CD4-positive, alpha-beta T cell treated with Interleukin-1 beta for 1 hour (primary cell): ENCODE results near the gene GCAT.

Source experiments
- DNase-seq, 2 donors: peaks; one replicate each; pipeline ENCODE4 v3.0.0-alpha.2; 2020 to 2022

The GCAT gene

DNA sequence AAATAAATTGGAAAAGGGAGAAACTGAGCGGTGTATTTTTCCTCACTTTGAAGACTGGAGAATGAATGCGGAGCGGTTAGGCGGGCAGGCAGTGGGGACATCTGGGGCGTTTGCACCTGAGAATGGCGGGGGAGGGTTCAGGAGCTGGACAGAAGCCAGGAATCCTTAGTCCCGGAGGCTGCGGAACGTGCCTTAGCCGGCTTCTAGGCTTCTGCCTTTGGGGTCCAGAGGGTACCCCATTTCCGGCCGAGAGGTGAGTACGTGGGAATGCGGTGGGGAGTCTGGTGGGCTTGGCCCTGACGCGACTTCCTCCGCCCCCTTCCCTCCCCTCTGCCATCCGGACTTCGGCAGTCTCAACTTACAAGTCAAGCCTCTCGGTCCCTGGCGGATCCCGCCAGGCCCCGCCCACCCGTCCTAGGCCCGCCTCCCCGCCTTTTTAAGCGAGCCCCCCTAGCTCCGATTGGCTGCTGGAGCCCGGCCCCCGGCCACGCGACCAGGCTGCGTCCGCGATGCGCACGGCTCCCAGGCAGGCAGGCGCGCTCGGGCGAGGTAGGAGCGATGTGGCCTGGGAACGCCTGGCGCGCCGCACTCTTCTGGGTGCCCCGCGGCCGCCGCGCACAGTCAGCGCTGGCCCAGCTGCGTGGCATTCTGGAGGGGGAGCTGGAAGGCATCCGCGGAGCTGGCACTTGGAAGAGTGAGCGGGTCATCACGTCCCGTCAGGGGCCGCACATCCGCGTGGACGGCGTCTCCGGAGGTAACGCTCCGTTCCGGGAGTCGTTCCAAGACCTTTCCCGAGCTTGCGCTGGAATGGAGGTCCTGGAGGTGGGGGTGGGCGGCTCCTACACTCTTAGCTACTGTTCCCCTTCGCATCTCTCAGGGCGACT, at the start of gene GCAT:
Gene GCAT, plus strand, starts transcription at position 525 of the 884 bp plus-strand sequence. Its CDS starts 34 bp downstream, at position 559.
- DNase-seq: peak; percentile 90 to 91

DNA sequence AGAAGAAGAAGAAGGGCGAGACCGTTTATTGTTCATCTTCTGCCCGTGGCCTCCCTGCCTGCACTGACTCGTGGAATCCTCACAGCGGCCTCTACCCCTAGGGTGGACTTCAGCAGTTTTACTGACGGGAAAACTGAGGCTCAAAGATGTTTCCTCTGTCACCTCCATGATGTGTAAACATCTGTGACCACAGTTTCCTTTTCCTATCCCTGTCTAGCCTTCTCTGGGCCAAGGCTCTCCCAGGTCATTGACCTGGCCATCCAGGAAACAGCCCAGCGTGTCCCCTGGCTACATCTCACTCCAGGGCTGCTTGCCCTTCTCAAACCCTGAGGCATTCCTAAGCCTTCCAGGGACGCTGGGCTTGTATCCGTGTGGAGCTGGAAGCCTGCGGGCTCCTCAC, 49.0 kb upstream of the GCAT start:
- DNase-seq: no peak

DNA sequence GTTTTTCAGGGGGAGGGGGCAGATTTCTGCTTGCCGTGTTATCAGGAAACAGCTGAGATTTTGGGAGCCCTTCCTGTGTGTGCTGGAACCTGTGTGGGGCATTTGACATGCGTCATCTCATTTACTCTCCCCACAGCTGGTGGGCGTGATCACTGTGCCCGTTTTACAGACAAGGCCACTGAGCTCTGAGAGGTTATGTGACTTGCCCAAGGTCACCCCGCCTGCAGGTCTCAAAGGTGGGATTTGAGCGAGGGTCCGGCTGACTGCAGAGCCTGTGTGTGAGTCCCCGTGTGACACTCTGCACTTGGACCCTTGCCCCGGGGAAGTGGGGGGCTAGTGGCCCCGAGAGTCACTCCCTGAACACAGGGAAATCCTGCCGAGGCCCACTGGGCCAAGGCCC, 48.5 kb upstream of the GCAT start:
- no peak for DNase-seq

DNA sequence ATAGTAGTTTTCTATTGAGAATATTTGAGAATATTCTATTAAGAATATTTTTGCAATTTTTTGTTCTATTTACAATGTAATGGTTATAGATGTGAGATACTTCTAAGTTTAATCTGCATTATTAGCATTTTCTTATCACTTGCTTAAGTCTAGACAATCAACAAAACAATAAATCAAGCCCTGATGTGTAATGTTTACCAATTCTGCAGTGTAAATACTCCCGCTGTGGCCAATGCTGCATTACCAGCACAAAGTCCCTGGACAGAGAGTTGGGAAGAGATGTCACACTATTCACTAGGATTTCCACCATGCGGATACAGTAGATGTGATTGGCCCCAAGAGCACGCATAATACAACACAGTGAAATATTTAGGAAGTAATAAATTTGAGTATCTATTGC, 47.6 kb upstream of the GCAT start:
- no peak for DNase-seq

DNA sequence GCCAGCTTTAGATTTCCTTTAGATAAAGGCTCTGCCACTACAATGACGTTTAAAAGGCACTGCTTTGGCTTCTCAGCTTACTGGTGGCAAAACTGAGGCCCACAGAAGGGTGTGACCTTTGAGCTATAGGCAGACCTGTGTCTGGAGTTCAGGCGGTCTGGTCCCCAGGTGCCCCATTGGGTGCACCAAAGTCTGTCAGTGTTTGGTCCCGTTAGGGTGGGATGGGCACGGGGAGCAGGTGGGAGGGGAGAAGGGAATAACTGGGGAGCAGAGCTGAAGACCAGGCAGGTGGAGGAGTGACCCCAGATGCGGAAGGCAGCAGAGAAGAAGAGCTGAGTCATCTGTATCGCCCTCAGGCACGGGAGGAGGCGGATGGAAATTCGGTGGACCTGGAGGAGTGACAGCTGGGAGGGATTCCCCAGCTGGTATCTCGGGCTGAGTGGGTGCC, 45.3 kb upstream of the GCAT start:
- DNase-seq: no peak

DNA sequence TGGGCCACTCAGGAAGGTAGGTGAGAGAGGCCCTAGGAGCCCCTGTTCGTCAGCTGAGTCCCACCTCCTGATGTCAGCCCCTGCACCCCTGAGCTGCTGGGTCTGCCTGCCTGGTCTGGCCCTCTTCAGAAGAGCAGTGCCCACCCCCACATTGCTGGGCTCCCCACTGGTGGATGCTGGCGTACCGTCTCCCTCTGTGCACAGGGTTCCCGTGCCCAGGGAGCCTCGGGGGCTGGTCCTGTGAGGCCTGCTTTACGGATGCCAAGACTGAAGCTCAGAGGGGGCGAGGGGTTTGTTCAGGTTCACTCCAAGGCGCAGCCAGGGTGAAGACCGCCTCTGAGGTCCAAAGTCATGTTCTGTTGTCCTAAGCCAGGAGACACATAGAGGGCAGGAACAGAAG, 44.7 kb upstream of the GCAT start:
- DNase-seq: no peak

DNA sequence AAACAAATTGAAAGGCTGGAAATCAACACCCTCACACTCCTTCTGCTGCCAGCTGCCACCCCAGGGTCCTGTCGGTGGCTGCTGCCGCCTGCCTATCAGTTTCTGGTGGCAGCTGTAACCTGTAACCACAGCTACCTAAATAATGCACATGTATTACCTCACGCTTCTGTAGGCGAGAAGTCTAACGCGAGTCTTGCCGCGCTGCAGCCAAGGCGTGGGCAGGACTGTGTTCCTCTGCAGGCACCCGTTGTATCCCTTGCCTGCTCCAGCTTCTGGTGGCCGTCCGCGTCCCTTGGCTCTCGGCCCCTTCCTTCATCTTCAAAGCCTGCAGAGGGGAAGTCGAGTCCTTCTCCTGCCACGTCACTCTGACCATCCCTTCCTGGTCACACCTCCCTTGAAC, 44.1 kb upstream of the GCAT start:
- DNase-seq: no peak

DNA sequence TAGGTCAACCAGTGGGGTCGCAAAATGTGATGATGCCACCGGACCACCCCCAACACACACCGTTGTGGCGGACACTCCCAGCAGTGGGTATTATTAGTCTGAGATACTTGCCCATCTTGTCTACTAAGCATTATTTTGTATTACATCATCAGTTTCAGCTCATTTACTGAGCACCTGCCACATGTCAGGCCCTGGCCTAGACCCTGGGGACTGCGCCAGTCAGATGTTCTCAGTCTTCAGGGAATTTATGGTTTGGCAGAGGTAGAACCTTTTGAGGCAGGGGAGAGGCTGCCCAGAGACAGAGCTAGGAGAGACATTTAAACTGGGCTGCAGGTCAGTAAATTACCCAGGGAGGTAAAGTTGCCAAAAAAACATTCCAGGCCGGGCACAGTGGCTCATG, 43.1 kb upstream of the GCAT start:
- no peak for DNase-seq

DNA sequence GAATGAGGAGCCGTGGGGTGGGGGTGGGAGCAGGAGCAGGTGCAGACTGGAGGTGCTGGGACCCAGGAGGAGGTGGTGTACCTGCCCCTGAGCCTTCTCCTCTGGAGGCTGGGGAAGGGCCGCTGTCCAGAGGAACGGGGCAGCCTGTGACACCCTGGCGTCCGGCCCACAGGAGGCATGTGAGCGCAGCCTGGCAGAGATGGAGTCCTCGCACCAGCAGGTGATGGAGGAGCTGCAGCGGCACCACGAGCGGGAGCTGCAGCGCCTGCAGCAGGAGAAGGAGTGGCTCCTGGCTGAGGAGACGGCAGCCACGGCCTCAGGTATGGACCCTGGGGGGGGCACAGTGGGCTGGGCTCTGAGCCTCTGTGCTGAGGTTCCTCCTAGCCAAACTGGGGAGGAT, 42.2 kb upstream of the GCAT start:
- DNase-seq: no peak

DNA sequence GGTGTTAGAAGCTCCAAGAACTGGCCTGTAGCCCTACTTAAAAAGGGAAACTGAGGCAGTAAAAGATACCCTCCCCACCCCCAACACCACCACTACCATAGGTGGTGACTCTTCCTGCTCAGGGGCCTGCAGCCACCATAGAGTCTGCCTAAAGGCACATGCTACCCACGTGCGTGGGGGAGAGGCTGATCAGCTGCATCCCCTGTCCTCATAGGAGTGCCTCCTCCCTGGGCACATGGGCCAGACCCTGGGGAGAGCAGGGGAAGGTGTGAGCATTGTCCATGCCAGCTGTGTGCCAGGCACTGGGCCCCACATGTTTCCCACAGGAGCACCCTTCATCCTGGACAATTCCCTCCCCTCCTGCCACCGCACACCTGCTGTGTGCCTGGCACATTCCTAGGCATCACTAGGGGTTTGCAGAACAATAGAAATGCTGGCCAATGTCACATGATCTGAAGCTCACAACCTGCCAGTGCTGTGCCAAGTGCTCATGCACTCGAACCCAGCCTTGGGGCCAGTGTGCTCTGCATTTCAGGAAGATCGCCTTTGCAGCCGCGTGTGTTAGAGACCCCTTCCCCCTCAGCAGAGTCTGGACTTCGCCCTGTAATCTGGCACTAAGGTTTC, 41.7 kb upstream of the GCAT start:
- no peak for DNase-seq

DNA sequence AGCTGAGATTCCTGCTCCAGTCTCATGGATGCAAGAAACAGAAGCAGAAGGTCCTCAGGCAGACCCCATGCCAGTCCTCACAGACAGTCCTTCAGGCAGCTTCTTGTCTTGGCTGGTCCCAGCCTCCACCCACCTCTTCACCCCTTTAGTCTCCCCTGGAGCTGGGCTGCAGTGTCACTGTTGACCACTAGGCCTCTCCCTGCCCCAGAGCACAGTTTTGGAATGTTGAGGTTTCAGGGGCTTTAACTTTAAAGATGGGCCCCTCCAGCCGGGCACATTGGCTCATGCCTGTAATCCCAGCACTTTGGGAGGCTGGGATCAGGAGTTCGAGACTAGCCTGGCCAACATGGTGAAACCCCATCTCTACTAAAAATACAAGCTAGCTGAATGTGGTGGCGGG, 39.5 kb upstream of the GCAT start:
- no peak for DNase-seq

DNA sequence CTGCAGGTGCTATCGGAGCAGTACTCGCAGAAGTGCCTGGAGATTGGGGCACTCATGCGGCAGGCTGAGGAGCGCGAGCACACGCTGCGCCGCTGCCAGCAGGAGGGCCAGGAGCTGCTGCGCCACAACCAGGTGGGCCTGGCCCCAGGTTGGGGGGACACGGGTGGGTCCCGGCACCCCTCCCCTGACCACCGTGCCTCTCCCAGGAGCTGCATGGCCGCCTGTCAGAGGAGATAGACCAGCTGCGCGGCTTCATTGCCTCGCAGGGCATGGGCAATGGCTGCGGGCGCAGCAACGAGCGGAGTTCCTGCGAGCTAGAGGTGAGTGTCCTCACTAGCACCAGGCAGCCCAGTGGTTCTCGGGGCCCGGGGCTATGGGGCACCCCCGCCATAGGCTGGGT, 38.7 kb upstream of the GCAT start:
- no peak for DNase-seq

DNA sequence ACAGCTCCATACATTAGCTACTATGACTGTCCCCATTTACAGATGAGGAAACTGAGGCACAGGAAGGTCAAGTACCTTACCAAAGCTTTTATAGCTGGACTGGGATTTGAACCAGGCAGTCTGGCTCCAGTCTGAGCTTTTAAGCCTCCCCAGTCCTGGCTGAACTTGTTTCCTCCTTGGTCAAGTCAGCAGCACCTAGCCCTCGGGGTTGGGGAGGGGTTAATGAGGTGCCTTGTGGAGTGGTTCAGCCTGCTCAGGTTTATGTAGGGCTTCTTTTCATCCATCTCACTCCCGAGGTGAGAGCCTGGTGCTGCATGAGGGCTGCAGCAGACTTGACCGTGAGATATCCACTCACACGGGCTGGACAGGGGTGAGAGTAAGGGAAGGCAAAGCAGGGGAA, 36.7 kb upstream of the GCAT start:
- no peak for DNase-seq

DNA sequence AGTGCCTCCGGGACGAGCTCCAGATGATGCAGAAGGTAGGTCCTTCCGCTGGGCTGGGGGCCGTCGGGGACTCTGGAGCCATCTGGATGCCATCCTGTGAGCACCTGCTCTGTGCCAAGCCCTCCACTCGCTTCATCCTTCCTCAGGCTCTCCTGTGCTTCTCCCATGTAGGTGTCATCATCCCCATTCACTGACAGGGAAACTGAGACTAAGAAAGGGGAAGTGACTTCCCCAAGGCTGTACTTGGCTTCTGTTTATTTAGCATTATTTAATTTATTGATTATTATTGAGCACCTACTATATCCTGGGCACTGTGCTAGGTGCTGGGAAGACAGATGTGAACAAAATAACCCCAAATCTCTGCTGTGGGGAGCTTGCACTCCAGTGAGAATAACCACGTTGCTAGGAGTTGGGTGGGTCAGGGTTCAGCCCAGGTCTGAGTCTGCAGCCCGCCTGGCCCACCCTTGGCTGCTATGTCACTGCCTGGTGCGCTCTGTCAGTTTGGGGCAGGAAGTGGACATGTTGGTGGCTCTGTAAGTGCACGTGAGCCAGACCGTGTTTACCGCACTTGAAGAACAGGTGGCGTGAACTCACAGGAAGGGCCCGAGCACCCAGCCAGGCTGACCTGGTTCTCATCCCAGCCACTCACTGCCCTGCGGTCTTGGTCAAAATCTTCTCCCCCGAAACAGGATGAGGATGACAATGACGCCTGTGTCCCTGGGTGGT, 35.9 kb upstream of the GCAT start:
- no peak for DNase-seq

DNA sequence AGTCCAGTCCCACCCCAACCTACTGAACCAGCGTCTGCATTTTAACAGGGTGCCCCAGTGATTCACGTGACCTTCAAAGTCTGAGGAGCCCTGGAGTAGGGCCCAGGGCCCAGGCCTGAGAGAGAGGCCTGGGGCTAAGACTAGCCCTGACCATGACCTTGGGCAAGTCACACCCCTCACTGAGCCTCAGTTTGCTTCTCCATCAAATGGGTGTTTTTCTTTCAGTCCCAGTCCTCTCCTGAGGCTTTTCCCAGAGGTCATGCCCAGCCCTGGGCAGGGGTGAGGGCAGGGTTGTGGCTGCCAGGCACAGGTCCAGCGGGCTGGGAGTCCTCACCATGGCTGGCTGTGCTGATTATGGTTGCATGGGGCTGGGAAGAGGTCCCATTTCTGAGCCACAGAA, 33.0 kb upstream of the GCAT start:
- no peak for DNase-seq

DNA sequence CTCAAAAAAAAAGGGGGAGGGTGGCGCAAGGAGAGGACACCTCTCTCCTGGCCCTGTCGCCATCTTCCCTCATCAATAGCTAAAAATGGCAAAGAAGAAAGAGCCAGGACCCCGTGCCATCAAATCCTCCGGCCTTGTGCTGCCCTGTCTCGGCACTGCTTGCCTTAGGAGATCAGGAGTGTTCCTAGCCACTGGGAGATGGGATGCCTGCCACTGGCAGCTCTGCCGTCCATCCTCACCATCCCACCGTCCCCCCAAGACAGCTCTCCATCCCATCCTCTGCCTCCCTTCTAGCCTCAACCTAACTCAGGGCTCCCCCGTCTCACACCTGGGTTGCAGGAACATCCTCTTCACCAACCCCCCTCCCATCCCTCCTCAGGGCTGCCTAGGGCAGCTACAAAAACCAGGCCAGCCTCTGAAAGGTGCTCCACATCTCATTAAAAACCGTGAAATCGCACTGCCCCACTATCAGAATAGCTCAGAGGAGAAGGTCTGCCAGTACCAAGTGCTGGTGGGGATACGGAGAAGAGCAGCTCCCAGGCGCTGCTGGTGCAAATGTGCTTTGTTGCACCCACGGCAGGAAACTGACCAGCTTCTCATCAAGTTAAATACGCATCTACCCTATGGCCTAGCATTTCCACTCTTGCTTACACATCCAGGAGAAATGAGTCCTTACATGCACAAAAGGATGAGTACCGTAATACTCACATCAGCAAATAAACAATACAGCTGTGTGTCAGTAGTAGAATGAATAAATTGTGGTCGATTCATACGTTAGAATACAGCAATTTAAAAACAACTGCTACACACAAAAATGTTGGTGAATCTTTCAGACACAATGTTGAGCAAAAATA, 31.7 kb upstream of the GCAT start:
- DNase-seq: no peak

DNA sequence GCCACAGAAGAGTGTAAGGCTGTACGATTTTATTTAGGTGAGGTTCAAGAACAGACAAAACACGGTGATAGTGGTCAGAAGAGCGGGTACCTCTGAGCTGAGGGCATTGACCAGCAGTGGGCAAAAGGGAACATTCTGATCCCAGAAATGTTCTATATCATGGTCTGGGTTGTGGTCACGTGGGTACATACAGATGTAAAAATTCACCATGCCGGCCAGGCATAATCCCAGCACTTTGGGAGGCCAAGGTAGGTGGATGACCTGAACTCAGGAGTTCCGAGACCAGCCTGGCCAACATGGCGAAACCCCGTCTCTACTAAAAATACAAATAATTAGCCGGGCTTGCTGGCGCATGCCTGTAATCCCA, 31.1 kb upstream of the GCAT start:
- DNase-seq: no peak

DNA sequence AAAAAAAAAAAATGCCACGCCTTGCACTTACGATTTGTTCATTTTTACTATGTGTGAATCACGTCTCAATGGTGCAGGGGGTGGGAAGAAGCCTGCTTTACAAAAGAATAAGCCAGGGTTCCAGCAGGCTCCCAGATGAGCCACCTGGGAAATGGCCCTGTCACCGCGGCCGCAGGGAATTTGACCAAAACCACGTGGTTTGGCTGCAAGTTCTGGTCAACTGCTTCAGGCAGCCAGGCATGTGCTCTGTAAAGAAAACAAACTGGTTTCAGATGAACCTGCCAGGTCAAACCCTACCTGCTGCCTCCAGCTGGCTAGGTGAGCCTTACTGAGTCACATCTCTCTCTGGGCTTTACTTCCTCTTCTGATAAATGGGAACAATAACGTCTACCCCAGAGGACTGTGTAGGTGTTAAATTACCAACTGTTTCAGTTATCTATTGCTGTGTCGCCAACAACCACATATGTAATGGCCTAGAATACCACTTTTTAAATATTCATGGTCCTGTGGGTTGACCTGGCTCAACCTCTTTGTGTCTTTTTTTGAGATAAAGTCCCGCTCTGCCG, 30.5 kb upstream of the GCAT start:
- no peak for DNase-seq

DNA sequence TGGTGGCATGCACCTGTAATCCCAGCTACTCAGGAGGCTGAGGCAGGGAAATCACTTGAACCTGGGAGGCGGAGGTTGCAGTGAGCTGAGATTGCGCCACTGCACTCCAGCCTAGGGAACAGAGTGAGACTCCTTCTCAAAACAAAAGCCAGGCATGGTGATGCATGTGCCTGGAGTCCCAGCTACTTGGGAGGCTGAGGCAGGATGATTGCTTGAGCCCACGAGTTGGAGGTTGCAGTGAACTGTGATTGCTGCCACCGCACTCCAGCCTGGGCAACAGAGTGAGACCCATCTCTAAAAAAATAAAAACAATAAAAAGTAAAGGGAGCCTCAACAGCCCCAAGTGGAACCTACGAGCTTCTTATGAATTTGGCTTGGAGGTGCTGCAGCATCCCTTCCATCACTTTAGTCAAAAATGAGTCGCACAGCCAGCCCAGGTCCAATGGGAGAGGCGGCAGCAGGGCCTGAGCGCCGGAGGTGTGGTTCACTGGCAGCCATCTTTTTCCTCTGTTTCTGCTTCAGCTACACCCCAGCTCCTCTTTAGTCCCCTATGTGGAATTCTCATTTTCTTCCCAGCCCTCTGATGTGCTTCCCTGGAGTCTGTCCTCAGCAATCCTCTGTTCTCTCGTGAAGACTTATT, 29.2 kb upstream of the GCAT start:
- no peak for DNase-seq

DNA sequence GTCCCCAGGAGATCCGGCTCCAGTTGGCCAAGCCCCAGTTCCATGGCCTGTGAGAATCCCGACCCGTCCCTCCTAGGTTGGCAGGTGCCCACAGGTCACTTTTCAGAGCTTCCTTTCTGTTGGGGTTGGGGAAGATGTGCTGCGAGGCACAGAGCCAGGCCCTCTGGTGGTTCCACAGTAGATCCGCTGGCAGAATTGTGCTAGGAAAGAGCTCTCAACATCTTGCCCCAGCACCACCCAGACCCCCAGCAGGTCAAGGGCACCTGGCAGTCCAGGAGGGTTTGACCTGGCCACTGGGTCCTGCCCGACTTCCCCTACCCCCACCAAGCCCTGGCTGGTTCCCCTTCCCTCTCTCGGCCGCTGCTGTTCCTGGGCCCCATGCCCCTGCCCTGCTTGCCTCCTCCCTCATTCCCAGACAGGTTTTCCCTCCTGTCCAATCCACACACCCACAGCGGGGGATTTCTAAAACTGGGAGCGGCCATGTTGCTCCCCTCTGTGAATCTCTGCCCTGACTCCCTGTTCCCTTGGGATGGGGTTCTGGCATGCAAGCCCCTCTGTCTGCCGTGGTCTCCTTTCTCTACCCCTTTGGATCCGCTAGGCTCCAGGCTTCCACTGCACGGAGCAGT, 26.2 kb upstream of the GCAT start:
- DNase-seq: no peak

DNA sequence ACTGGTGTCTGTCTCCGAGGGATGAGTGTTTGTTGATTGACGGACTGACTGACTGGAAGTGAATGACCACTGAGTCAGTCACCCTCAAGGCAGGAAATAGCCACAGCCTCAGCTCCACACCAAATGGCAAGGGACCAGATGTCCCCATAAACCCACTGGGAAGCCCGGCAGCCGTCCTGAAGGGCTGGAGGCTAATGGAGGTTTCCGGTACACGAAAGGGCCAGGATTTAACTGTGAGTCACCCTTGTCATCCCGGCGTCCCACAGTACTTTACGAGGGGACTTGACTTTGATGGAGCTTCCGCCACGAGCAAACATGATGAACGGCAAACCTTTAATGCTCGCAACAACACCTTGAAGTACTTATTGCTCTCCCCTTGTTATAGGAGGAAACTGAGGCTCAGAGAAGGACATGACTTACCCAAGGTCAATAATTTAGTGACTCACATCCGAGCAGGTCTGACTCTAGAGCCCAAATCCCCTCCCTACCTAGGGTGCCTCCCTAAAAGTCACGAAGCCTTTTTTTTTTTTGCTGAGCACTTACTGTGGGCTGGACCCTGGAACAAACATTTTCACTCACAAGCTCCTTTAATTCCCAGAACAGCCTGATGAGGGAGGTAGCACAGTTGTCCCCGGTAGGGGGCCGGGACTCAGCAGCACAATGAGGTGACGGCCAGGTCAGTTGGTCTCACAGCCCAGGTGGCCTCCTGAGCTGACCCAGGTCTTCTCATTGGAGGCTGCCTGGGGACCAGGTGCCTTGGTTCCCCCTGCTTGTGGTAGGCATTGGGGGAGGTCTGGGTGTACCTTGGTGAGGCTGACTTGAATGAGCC, 25.2 kb upstream of the GCAT start:
- DNase-seq: no peak
